ENCODE results near the gene CASZ1.
A peak's percentile ranks its signal among the peaks of the same experiment; 100 is the strongest.

CASZ1 gene

GRCh38 chr1:10802944-10803715 is 6.7 kb upstream of the CASZ1 start:
- TF ChIP-seq TAF1 (IDR thresholded peaks at IDR 0.05; ENCODE audit: low read depth) (no peak), REST (IDR thresholded peaks at IDR 0.05; ENCODE audit: low read depth) (no peak), YY1 (IDR thresholded peaks at IDR 0.05; ENCODE audit: low read depth) (no peak), NFIC (IDR thresholded peaks at IDR 0.05) (no peak), TEAD4 (IDR thresholded peaks at IDR 0.05) (no peak), EP300 (IDR thresholded peaks at IDR 0.05; ENCODE audit: borderline replicate concordance) (no peak), CEBPB (IDR thresholded peaks at IDR 0.05) (no peak), EGR1 (IDR thresholded peaks at IDR 0.05) (no peak), FOXM1 (IDR thresholded peaks at IDR 0.05; ENCODE audit: borderline replicate concordance, low read depth) (no peak), TCF12 (IDR thresholded peaks at IDR 0.05; ENCODE audit: low read depth) (no peak), CREB1 (IDR thresholded peaks at IDR 0.05; ENCODE audit: low read depth) (no peak)

- TF ChIP-seq NFIC (IDR thresholded peaks at IDR 0.05) (no peak), CEBPB (IDR thresholded peaks at IDR 0.05) (no peak), MAX (IDR thresholded peaks at IDR 0.05) (no peak), CREB1 (IDR thresholded peaks at IDR 0.05; ENCODE audit: low read depth) (no peak), TCF12 (IDR thresholded peaks at IDR 0.05; ENCODE audit: low read depth) (no peak), ZBTB7A (IDR thresholded peaks at IDR 0.05; ENCODE audit: low read depth) (no peak), RAD21 (IDR thresholded peaks at IDR 0.05; ENCODE audit: low read depth) (no peak), REST (IDR thresholded peaks at IDR 0.05; ENCODE audit: low read depth) (no peak), EP300 (IDR thresholded peaks at IDR 0.05; ENCODE audit: borderline replicate concordance) (no peak), FOXM1 (IDR thresholded peaks at IDR 0.05; ENCODE audit: borderline replicate concordance, low read depth) (no peak), YY1 (IDR thresholded peaks at IDR 0.05; ENCODE audit: low read depth) (no peak), EGR1 (IDR thresholded peaks at IDR 0.05) (no peak), TEAD4 (IDR thresholded peaks at IDR 0.05) (no peak), TAF1 (IDR thresholded peaks at IDR 0.05; ENCODE audit: low read depth) (no peak)
Observed at GRCh38 chr1:10800778-10801177, 4.3 kb upstream of the CASZ1 start.

GRCh38 chr1:10799726-10800125 is 3.3 kb upstream of the CASZ1 start:
- TF ChIP-seq ZBTB7A (IDR thresholded peaks at IDR 0.05; ENCODE audit: low read depth) (no peak), CEBPB (IDR thresholded peaks at IDR 0.05) (no peak), NFIC (IDR thresholded peaks at IDR 0.05) (no peak), EP300 (IDR thresholded peaks at IDR 0.05; ENCODE audit: borderline replicate concordance) (no peak), FOXM1 (IDR thresholded peaks at IDR 0.05; ENCODE audit: borderline replicate concordance, low read depth) (no peak), REST (IDR thresholded peaks at IDR 0.05; ENCODE audit: low read depth) (no peak), MAX (IDR thresholded peaks at IDR 0.05) (no peak), YY1 (IDR thresholded peaks at IDR 0.05; ENCODE audit: low read depth) (no peak), EGR1 (IDR thresholded peaks at IDR 0.05) (no peak), TCF12 (IDR thresholded peaks at IDR 0.05; ENCODE audit: low read depth) (no peak), CREB1 (IDR thresholded peaks at IDR 0.05; ENCODE audit: low read depth) (no peak), TAF1 (IDR thresholded peaks at IDR 0.05; ENCODE audit: low read depth) (no peak), USF1 (IDR thresholded peaks at IDR 0.05) (no peak), RAD21 (IDR thresholded peaks at IDR 0.05; ENCODE audit: low read depth) (no peak), TEAD4 (IDR thresholded peaks at IDR 0.05) (no peak)

- peak; percentile 25; the same call in 1 of the 2 replicates for TF ChIP-seq ZBTB7A (IDR thresholded peaks at IDR 0.05; ENCODE audit: low read depth)
- no peak for TF ChIP-seq USF1 (IDR thresholded peaks at IDR 0.05)
Observed at GRCh38 chr1:10795276-10796021, 997 bp downstream of the CASZ1 start.

Data from Ishikawa (cell line).